ENCODE results near the gene AKT1S1.

The AKT1S1 gene

GRCh38 chr19:49874503-49875157, 2.5 kb downstream of the AKT1S1 start:
- Histone ChIP-seq H3K4me3 (ENCODE audit: low read depth, low read length) (no peak overlapping the region), H3K9me3 (ENCODE audit: severe bottlenecking) (no peaks in the 10 kb centered on the region), H3K36me3 (peaks cover 6% of the 10 kb centered on the region), H3K27me3 (ENCODE audit: insufficient read depth, low read depth, severe bottlenecking) (no peaks in the 10 kb centered on the region), H3K27ac (no peak overlapping the region)
- no peak for TF ChIP-seq CTCF (IDR thresholded peaks at IDR 0.05; ENCODE audit: low read depth, low read length)
- no peak for DNase-seq

DNA sequence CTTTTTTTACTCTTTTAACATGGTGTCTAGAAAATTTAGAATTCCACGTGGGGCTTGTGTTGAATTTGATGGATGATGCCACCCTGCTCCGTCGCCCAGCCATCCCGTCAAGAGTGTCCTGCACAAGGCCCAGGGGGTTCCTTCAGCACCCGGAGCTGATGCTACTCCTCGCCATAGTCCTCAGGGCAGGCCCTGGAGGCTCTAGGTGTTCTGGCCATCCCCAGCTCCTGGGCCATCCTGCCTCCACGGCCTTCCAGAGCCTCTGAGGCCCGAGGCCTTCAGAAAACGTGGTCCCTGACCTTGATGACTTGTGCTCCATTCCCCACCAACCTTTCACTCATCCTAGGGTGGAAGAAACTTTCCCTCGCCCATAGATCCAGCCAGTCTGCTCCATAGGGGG, 3.3 kb downstream of the AKT1S1 start:
- no peak overlapping the region for H3K27ac ChIP-seq
- no peak for DNase-seq
- H3K27me3 ChIP-seq (ENCODE audit: insufficient read depth, low read depth, severe bottlenecking), result no peaks in the 10 kb centered on the region
- no peak overlapping the region for H3K4me3 ChIP-seq (ENCODE audit: low read depth, low read length)
- H3K9me3 ChIP-seq (ENCODE audit: severe bottlenecking), result no peaks in the 10 kb centered on the region
- H3K36me3 ChIP-seq, result peaks cover 6% of the 10 kb centered on the region
- TF ChIP-seq CTCF (IDR thresholded peaks at IDR 0.05; ENCODE audit: low read depth, low read length), result no peak

- no peaks in the 10 kb centered on the region for H3K27me3 ChIP-seq (ENCODE audit: insufficient read depth, low read depth, severe bottlenecking)
- no peak for DNase-seq
- TF ChIP-seq CTCF (IDR thresholded peaks at IDR 0.05; ENCODE audit: low read depth, low read length), result no peak
- H3K36me3 ChIP-seq, result peaks cover 6% of the 10 kb centered on the region
- H3K4me3 ChIP-seq (ENCODE audit: low read depth, low read length), result no peak overlapping the region
- H3K27ac ChIP-seq, result no peak overlapping the region
- H3K9me3 ChIP-seq (ENCODE audit: severe bottlenecking), result no peaks in the 10 kb centered on the region
Measured at GRCh38 chr19:49873129-49873521, 4.0 kb downstream of the AKT1S1 start.

DNA sequence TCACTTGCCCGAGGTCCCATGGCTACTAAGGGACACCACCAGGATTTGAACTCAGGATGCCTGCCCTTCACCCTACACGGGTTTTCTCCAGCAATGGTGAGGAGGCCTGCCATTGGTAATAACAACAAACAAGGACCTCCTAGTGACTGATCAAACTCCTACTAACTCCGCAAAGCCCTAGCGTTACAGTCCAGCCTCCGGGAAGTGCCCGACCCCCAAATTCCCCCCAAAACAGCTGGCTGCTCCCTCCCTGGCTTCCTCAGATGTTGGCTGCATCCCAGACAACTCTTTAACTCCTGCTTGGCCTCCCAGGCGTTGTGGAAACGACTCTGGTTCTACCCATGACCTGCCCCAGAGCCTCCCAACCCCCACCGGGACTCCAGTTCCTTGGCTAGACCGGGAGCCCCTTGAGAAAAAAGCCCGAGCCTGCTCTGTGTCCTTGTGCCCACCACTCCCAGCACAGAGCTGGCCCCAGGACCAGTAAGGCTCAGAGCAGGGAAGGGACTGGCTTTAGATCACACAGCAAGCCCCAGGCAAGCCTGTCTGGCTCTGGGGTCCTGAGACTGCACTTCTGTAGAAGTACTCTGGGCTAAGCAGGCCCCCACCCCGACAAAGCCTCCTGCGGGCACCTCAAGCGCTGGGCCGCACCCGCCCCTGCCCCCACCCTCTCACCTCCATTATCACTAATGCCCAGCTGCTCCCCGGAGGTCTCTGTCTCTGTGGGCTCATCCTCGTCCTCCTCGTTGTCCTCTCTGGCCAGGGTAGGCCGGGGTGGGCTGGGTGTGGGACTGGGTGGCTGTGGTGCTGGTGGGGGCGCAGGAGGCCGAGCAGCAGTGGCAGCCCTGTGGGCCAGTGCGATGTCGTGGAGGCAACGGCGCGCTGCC, 4.7 kb downstream of the AKT1S1 start:
- Histone ChIP-seq H3K36me3 (peaks cover 6% of the 10 kb centered on the region), H3K9me3 (ENCODE audit: severe bottlenecking) (no peaks in the 10 kb centered on the region), H3K27me3 (ENCODE audit: insufficient read depth, low read depth, severe bottlenecking) (no peaks in the 10 kb centered on the region), H3K27ac (no peak overlapping the region), H3K4me3 (ENCODE audit: low read depth, low read length) (no peak overlapping the region)
- no peak for DNase-seq
- TF ChIP-seq CTCF (IDR thresholded peaks at IDR 0.05; ENCODE audit: low read depth, low read length), result no peak

DNA sequence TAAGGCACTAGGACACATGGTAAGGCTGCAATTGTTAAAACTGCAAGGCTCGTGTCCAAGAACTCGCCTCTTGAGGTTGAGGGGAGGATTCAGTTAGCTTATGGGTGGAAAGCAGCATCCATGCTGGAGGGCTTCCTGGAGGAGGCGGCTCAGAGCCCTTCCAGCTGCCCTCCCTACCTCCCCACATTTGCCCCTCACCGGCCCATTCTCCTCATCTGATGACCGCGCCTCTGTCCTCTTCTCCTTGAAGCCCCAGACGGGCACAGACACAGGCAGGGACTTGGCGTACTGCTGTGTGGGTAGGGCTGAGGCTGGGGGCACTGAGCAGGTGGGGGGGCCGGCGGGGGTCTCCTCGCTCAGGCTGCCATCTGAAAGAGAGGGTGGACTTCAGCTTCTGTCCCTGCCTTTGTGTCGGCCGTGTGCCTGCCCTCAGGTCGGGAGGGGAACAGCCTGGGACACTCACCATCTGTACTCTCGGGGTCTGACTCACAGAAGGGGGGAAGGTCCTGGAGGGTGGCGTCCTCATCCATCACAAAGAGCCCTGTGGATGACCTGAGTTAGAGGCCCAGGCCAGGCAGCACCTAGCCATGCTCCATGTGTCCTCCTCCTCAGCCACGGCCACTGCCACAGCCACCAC, 5.7 kb downstream of the AKT1S1 start:
- no peak for DNase-seq
- Histone ChIP-seq H3K36me3 (peaks cover 8% of the 10 kb centered on the region), H3K9me3 (ENCODE audit: severe bottlenecking) (no peaks in the 10 kb centered on the region), H3K27me3 (ENCODE audit: insufficient read depth, low read depth, severe bottlenecking) (no peaks in the 10 kb centered on the region), H3K27ac (no peak overlapping the region), H3K4me3 (ENCODE audit: low read depth, low read length) (no peak overlapping the region)
- TF ChIP-seq CTCF (IDR thresholded peaks at IDR 0.05; ENCODE audit: low read depth, low read length), result no peak
